Thyroid gland (tissue), 4 donors: ENCODE measurements around the gene ZNF576.

Experiments
- CTCF ChIP-seq, 6 experiments: fragments of 200-600 bp in 3 of 6; fragments of 450-650 bp in 3 of 6; sonication (generic) in 3 of 6; IDR thresholded peaks; one replicate each; pipeline ENCODE4 v1.5.1; 2016 to 2019; ENCODE audit warnings: antibody characterized with exemption in 6 of 6, mild to moderate bottlenecking in 2 of 6, inconsistent platforms in 1 of 6, moderate library complexity in 1 of 6
- POLR2A ChIP-seq, 2 donors: fragments of 450-650 bp; IDR thresholded peaks; one replicate each; pipeline ENCODE4 v1.6.1; 2017; ENCODE audit warnings: antibody characterized with exemption in 2 of 2, mild to moderate bottlenecking in 2 of 2, moderate library complexity in 1 of 2

- TF ChIP-seq CTCF (IDR thresholded peaks at IDR 0.05) (no peak), POLR2A (IDR thresholded peaks at IDR 0.05) (no peak)
These were observed 53.1 kb downstream of the ZNF576 start for GRCh38 chr19:43649514-43649913.
